Measurements from ENCODE around the gene SMO.
"Not testable (repeated sequence)": the region's sequence is repeated elsewhere in the genome, so short reads cannot be mapped to it uniquely, and the experiment has no call there.

Gene SMO

GRCh38 chr7:129208667-129209066 lies 20.2 kb downstream of the SMO start:
- DNase-seq (ENCODE audit: low read depth in 2 of 2), result no peak

GRCh38 chr7:129209067-129209926 lies 20.9 kb downstream of the SMO start:
- DNase-seq (ENCODE audit: low read depth in 2 of 2), result no peak

GRCh38 chr7:129210256-129210988 lies 22.0 kb downstream of the SMO start:
- DNase-seq (ENCODE audit: low read depth in 2 of 2), result peak; percentile 36 to 72

GRCh38 chr7:129210989-129211312 lies 22.5 kb downstream of the SMO start:
- DNase-seq (ENCODE audit: low read depth in 2 of 2), result no peak

- DNase-seq (ENCODE audit: low read depth in 2 of 2), result no peak
Observed at GRCh38 chr7:129212126-129212525, 23.7 kb downstream of the SMO start.

DNA sequence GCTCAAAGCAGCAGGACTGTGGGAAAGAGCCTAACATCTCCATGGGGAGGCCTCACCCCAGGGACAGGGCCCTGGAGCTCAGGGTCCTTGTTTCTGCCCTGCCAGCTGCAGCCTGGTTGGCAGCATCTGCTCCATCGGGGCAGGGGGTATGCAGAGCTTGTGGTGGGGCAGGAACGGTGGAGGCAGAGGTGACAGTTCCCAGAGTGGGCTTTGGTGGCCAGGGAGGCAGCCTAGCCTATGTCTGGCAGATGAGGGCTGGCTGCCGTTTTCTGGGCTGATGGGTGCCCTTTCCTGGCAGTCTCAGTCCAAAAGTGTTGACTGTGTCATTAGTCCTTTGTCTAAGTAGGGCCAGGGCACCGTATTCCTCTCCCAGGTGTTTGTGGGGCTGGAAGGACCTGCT lies 24.2 kb downstream of the SMO start:
- DNase-seq (ENCODE audit: low read depth in 2 of 2), result no peak

- DNase-seq (ENCODE audit: low read depth in 2 of 2), result no peak
Observed at GRCh38 chr7:129213828-129214227, 25.4 kb downstream of the SMO start.

- not testable (repeated sequence) for DNase-seq (ENCODE audit: low read depth in 2 of 2)
Observed at GRCh38 chr7:129215691-129216090, 27.3 kb downstream of the SMO start.

- DNase-seq (ENCODE audit: low read depth in 2 of 2), result not testable (repeated sequence)
Observed at GRCh38 chr7:129216101-129216715, 27.8 kb downstream of the SMO start.

DNA sequence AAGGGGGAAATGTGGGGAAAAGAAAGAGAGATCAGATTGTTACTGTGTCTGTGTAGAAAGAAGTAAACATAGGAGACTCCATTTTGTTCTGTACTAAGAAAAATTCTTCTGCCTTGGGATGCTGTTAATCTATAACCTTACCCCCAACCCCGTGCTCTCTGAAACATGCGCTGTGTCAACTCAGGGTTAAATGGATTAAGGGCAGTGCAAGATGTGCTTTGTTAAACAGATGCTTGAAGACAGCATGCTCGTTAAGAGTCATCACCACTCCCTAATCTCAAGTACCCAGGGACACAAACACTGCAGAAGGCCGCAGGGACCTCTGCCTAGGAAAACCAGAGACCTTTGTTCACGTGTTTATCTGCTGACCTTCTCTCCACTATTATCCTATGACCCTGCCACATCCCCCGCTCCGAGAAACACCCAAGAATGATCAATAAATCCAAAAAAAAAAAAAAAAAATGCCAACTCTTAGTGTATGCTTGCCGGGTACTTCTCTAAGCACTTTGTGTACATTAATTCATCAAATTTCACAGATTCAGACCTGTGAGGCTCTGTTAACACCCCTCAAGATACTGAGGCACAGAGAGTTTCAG lies 28.5 kb downstream of the SMO start:
- not testable (repeated sequence) for DNase-seq (ENCODE audit: low read depth in 2 of 2)

DNA sequence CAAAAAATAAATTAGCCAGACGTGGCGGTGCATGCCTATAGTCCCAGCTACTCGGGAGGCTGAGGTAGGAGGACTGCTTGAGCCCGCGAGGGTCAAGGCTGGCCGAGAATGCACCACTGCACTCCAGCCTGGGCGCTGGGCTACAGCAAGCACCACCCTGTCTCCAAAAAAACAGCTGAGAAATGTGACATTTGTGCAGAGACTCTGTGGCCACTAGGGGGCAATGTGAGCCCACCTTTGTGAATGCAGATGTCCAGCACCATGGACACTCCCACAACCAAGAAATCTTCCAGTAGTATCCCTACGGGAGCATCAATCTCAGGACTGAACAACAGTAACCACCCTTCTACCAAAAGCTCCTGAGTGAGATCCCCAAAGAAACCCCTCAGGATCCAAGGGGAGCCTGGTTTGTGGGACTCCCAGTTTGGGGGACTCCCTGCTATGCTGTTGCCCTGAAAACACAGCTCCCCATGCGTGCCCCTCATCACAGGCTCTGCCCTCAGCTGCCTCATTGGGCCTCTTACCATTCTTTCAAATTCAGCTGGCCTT lies 30.2 kb downstream of the SMO start:
- peak; percentile 63 to 66 for DNase-seq (ENCODE audit: low read depth in 2 of 2)

DNA sequence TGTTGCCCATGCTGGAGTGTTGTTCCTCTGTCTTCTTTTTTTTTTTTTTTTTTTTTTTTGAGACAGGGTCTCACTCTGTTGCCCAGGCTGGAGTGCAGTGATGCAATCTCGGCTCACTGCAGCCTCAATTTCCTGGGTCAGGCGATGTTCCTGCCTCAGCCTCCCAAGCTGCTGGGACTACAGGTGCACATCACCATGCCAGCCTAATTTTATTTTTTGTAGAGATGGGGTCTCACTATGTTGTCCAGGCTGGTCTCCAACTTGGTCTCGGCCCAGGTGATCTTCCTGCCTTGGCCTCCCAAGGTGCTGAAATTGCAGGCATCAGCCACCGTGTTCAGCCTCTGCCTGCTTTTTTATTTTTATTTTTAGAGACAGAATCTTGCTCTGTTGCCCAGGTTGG lies 30.7 kb downstream of the SMO start:
- not testable (repeated sequence) for DNase-seq (ENCODE audit: low read depth in 2 of 2)

GRCh38 chr7:129222064-129222463 lies 33.6 kb downstream of the SMO start:
- no peak for DNase-seq (ENCODE audit: low read depth in 2 of 2)

- peak; percentile 96 to 97 for DNase-seq (ENCODE audit: low read depth in 2 of 2)
Observed at GRCh38 chr7:129224251-129225205, 36.1 kb downstream of the SMO start, which contains the start of gene AHCYL2. Gene AHCYL2 (plus strand): TSS chr7:129225030.

DNA sequence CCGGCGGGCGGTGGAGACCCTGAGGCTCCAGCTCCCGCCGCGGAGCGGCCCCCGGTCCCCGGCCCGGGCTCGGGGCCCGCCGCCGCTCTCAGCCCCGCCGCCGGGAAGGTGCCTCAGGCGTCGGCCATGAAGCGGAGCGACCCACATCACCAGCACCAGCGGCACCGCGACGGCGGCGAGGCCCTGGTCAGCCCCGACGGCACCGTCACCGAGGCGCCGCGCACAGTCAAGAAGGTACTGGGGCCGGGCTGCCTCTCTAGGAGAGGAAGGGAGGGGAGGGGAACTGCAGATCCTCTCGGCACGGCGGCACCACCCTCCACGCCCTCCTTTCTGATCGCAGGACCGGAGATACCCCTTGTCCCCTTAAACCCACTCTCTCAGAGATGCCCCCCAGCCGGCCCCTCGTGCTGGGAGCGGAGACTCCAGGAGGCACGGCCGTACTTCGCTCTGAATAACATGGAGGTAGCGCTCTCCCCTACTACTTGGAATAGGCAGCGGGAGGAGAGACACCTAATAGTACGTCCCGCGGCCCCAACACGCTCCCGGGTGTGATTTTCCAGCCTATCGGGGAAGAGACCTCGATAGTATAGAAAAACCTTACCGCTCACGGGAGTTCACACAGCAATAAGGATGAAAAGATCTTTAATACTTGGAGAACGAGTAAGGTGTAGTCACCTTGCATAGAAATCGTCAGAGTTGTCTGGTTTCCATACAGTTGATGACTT lies 36.9 kb downstream of the SMO start:
- DNase-seq (ENCODE audit: low read depth in 2 of 2), result peak; percentile 35 to 39

DNA sequence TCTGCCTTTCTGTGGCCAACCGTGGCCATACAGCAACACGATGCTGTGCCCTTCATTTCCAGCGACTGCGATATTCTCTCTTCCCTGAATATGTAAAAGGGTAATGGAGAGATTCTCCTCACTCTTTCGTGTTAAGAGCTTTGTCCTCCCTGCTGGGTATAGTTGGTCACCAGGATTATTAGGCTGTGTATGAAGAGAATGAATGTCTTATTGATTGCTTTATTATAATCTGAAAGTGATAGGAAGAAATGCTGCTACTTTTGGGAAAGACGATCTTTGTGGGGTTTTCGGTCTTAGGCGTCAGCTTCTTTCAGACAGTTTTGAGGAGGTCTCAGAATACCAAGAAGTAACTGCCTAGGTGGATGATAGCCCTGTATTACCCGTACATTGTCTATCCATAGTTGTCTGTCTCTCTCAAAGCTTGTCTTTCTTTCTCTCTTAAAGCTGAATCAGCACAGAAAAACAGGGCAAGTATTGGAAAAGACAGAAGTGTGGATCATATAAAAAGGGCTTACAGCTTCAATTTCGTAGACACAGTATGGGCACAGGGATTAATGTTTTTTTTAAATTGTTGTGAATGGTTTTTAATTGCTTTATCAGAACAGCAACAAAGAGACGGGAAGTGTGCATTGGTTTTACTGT lies 37.6 kb downstream of the SMO start:
- DNase-seq (ENCODE audit: low read depth in 2 of 2), result no peak

GRCh38 chr7:129227646-129228578 lies 39.5 kb downstream of the SMO start:
- DNase-seq (ENCODE audit: low read depth in 2 of 2), result no peak

DNA sequence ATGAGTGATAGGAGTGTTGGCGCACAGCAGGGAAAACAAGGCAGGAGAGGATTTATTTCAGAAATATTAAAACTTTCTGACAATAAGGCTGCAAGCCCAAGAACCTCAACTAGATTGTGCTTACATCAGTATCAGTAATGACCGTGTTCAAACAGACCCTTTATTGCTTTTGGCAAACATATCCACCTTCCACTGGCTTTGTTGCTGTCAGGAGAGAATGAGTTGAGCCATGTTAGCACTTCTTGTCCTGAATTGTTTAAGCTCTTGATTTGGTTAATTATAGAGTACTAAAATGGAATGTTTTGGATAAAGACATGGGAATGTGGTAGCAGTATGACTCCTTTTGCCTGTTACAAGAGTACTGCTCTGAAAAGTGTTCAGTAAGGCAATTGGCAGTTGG lies 40.2 kb downstream of the SMO start:
- DNase-seq (ENCODE audit: low read depth in 2 of 2), result no peak

Measured in activated CD4-positive, alpha-beta T cell treated with anti-CD3 and anti-CD28 coated beads for 24 hours (primary cell).